ENCODE measurements around the gene CAMK2N2.

Gene CAMK2N2

DNA sequence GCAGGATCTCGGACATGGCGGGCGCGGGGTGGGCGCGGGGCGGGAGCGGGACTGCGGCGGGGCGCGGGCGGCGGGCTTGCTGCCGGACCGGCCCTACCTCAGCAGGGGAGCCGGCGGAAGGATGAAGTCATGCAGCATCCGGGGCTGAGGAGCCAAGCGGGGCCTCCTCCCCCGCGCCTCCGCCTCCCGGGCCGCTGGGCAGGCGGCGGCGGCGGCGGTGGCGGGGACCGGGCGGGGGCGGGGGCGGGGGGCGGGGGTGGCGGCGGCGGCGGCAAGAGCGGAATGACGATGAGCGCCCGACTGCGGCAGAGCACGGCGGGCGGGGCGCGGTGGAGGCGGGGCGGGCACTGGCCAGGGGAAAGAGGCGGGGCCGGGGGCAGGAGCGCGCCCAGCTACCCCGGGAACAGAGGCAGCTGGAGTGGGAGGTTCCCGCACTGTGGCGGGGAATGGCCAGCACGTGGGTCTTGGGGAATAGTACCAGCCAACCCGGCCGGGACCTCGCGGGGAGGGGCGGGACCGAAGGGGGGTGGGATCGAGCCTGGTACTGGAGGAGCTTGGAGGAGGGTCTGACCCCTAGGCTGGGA lies at the start of gene CAMK2N2:
TSS of gene CAMK2N2 (minus strand) at position 284 of the 584 bp plus-strand sequence. CDS start at position 16, 268 bp downstream.
- TF ChIP-seq, protein P1, sequence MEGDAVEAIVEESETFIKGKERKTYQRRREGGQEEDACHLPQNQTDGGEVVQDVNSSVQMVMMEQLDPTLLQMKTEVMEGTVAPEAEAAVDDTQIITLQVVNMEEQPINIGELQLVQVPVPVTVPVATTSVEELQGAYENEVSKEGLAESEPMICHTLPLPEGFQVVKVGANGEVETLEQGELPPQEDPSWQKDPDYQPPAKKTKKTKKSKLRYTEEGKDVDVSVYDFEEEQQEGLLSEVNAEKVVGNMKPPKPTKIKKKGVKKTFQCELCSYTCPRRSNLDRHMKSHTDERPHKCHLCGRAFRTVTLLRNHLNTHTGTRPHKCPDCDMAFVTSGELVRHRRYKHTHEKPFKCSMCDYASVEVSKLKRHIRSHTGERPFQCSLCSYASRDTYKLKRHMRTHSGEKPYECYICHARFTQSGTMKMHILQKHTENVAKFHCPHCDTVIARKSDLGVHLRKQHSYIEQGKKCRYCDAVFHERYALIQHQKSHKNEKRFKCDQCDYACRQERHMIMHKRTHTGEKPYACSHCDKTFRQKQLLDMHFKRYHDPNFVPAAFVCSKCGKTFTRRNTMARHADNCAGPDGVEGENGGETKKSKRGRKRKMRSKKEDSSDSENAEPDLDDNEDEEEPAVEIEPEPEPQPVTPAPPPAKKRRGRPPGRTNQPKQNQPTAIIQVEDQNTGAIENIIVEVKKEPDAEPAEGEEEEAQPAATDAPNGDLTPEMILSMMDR (IDR thresholded peaks at IDR 0.05; ENCODE audit: extremely low read depth, missing control alignments) = no peak
- peak; percentile 91 for DNase-seq (ENCODE audit: low spot score)

DNA sequence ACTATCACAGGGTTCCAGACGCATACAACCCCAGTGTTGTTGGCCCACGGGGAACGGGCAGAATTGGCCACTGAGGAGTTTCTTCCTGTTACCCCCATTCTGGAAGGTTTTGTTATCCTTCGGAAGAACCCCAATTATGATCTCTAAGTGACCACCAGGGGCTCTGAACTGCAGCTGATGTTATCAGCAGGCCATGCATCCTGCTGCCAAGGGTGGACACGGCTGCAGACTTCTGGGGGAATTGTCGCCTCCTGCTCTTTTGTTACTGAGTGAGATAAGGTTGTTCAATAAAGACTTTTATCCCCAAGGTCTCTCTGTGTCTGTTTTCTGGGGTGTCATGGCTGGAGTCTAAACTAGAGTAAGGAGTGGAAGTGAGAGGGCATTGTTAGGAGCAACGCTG lies 47.4 kb upstream of the CAMK2N2 start:
- no peak for DNase-seq (ENCODE audit: low spot score)
- TF ChIP-seq, protein P1 (IDR thresholded peaks at IDR 0.05; ENCODE audit: extremely low read depth, missing control alignments) = no peak

DNA sequence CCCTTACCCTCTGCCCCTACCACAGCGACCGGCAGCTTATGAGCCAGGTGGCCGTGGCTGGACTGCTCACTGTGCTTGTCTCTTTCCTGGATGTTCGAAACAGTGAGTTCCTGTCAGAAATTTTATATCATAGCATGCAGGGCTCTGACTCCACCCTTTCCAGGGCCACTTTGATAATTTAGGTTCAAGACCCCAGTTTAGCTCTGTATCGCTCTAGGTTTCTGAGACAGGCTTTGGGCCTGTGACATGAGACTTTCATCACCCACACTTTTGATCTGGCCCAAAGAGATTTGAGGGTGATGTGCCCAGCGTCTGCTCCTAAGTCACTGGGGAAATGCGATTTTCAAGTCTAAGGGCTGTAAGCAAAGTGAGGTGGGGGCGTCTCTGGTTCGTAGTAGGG lies 46.6 kb upstream of the CAMK2N2 start:
- no peak for DNase-seq (ENCODE audit: low spot score)

DNA sequence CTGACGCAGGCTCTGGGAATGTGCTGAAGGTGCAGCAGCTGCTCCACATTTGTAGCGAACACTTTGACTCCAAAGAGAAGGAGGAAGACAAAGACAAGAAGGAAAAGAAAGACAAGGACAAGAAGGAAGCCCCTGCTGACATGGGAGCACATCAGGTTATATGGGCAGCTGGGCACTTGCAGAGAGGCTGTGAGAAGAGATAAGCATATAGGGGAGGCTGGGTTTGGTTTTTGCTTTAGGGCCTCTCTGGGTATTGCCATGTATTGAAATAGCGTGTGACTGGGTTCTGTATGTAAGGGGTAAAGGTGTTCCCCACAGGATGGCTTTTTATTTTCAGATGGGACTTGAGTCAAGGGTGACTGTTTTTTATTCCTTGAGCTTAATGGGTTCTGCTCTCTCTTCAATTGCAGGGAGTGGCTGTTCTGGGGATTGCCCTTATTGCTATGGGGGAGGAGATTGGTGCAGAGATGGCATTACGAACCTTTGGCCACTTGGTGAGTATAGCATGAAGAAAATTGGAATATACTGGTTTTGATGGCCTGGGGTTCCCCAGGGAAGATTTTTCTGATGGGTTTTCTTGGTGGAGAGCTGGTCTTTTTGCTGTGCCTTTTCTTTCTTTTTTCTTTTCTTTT lies 45.1 kb upstream of the CAMK2N2 start:
- no peak for DNase-seq (ENCODE audit: low spot score)
- TF ChIP-seq, protein P1 (IDR thresholded peaks at IDR 0.05; ENCODE audit: extremely low read depth, missing control alignments) = no peak

More for the DNA sequence above, 46.6 kb upstream of the CAMK2N2 start:
- TF ChIP-seq, protein P1 (IDR thresholded peaks at IDR 0.05; ENCODE audit: extremely low read depth, missing control alignments) = no peak

DNA sequence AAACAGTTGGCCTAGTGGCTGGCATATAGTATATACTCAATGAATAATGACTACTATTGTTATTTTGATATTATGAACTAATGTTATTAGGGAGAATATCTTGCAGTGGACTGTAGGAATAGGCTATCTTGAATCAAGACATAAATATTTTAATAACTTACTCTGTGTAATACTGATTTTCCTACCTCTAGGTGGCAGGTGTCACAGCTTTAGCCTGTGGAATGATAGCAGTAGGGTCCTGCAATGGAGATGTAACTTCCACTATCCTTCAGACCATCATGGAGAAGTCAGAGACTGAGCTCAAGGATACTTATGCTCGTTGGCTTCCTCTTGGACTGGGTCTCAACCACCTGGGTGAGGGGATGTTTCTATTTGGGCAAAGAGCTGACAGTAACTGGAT lies 44.2 kb upstream of the CAMK2N2 start:
- no peak for DNase-seq (ENCODE audit: low spot score)
- TF ChIP-seq, protein P1 (IDR thresholded peaks at IDR 0.05; ENCODE audit: extremely low read depth, missing control alignments) = no peak

DNA sequence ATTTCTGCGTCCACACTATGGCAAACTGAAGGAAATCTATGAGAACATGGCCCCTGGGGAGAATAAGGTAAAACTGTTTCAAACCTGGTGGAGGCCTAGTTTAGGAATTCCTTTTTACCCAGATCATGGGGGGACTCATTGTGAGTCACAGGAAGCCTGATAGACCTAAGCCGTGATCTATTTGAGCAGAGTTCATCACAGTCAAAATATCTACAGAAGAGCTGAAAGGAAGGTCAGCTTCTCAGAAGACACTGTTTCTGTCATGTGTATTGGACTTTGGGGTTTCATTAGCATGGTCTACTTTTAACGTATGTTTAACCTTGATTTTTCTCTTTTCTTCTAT lies 39.0 kb upstream of the CAMK2N2 start:
- TF ChIP-seq, protein P1 (IDR thresholded peaks at IDR 0.05; ENCODE audit: extremely low read depth, missing control alignments) = no peak
- DNase-seq (ENCODE audit: low spot score) = no peak

DNA sequence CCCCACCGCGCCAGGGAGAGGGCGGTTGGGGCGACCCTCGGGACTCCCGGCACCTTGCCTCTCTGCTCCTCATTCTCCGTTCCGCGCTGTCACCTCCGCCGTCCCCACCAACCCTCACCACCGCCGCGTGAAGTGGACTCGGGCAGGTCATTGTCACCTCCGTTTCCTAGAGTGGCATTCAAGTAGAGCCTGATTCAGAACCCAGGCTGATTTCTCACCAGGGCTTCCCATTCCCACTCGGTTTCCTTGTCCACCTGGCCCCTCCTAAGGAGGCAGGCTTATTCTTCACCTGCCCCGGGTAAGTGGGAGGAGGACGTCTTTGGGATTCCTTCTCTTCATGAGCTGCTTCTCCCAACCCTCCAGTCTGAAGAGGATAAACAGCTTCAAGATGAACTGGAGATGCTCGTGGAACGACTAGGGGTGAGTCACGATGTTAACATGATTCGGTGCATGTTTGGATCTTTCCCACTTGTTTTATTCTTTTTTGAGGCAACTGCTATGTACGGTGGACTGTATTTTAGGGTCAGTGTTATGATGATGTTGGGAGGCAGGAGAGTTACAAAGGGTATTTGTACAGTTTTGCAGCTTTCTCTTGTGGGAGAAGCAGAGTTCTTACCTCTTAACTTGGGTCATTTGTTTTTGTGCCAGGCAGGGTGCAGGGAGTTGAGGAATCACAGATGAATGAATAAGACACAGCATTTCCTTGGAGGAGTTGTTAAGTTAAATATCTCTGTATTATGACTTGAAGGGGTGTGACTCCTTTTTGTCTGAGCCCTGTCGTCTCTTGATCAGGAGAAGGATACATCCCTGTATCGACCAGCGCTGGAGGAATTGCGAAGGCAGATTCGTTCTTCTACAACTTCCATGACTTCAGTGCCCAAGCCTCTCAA lies 38.4 kb upstream of the CAMK2N2 start:
- TF ChIP-seq, protein P1 (IDR thresholded peaks at IDR 0.05; ENCODE audit: extremely low read depth, missing control alignments) = no peak
- no peak for DNase-seq (ENCODE audit: low spot score)
